ENCODE data around the gene PSKH1. TPM values are rescaled to one million over a fixed set of nuclear protein-coding genes. Genes with fewer than 3 reads are reported as not detected.

Gene PSKH1
- total and polyA plus RNA-seq, 4 donors: 8.3 to 23.8 (median 13.8) TPM

DNA sequence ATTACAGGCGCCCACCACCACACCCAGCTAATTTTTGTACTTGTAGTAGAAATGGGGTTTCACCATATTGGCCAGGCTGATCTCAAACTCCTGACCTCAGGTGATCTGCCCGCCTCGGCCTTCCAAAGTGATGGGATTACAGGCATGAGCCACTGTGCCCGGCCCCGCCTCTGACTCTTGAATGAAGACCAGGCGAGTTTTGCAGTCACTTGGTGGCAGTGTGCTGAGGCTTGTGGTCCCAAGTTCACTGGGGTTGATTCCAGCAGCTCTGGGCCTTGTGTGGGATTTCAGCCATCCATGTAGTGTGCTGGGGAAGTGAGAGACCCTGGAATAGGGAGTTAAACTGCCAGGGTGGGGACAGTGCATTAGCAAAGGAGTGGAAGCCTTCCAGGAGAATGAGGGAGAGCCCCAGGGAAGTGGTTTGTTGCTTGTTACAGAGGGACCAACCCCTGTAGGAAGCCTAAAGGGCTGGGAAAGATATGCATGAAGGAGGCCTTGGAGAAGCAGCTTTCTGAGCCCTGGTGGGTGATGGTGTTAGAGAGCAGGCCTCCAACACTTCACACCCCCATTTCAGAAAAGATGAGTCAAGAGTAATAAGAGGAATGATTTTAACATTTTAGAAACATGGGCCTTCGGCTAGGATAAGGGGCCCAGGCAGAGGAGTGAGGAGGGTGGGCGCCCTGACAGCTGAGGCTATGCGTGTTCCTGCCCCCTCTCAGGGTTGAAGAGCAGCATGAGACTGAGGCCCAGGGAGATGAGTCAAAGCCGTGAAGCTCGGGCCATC lies 14.5 kb downstream of the PSKH1 start (continued):
- TF ChIP-seq SP1 (IDR thresholded peaks at IDR 0.05): peak; percentile 12
- TF ChIP-seq FOXA1 (IDR thresholded peaks at IDR 0.05): no peak
- peak; percentile 70 to 81 for TF ChIP-seq RXRA (IDR thresholded peaks at IDR 0.05)

DNA sequence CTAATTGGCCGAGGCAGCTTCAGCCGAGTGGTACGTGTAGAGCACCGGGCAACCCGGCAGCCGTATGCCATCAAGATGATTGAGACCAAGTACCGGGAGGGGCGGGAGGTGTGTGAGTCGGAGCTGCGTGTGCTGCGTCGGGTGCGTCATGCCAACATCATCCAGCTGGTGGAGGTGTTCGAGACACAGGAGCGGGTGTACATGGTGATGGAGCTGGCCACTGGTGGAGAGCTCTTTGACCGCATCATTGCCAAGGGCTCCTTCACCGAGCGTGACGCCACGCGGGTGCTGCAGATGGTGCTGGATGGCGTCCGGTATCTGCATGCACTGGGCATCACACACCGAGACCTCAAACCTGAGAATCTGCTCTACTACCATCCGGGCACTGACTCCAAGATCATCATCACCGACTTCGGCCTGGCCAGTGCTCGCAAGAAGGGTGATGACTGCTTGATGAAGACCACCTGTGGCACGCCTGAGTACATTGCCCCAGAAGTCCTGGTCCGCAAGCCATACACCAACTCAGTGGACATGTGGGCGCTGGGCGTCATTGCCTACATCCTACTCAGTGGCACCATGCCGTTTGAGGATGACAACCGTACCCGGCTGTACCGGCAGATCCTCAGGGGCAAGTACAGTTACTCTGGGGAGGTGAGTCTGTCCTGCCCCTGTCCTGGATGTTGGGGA lies 16.1 kb downstream of the PSKH1 start:
- no peak overlapping the region for H3K9ac ChIP-seq (ENCODE audit: low read depth in 1 of 2, low read length in 2 of 2)
- H3K27me3 ChIP-seq (ENCODE audit: control insufficient read depth in 4 of 4, insufficient read depth in 4 of 4, low read length in 3 of 4): no peaks in the 10 kb centered on the region
- H3K9me3 ChIP-seq (ENCODE audit: control insufficient read depth in 4 of 4, low read length in 3 of 4): no peaks in the 10 kb centered on the region
- no peak overlapping the region for H3K27ac ChIP-seq (ENCODE audit: low read depth in 1 of 2, low read length in 2 of 2)
- H3K4me3 ChIP-seq (ENCODE audit: low read depth in 1 of 3, low read length in 3 of 3): no peak overlapping the region
- TF ChIP-seq, protein P1, sequence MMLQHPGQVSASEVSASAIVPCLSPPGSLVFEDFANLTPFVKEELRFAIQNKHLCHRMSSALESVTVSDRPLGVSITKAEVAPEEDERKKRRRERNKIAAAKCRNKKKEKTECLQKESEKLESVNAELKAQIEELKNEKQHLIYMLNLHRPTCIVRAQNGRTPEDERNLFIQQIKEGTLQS (IDR thresholded peaks at IDR 0.05): no peak
- TF ChIP-seq HNF4A (conservative IDR thresholded peaks at IDR 0.05) (no peak), HNF4G (IDR thresholded peaks at IDR 0.05) (no peak), GABPA (IDR thresholded peaks at IDR 0.05 in 1 of 2, conservative IDR thresholded peaks at IDR 0.05 in 1 of 2) (no peak), SP1 (IDR thresholded peaks at IDR 0.05) (no peak), FOXA1 (IDR thresholded peaks at IDR 0.05) (no peak), NR2F2 (IDR thresholded peaks at IDR 0.05) (no peak), CTCF (IDR thresholded peaks at IDR 0.05; ENCODE audit: low read depth, low read length, missing input control) (no peak), RXRA (IDR thresholded peaks at IDR 0.05) (no peak), ZBTB33 (IDR thresholded peaks at IDR 0.05) (no peak)
- TF ChIP-seq, protein P2, sequence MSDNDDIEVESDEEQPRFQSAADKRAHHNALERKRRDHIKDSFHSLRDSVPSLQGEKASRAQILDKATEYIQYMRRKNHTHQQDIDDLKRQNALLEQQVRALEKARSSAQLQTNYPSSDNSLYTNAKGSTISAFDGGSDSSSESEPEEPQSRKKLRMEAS (IDR thresholded peaks at IDR 0.05): no peak
- no peak for DNase-seq (ENCODE audit: low spot score)
- peaks cover 0 to 25% (median 21%) of the 10 kb centered on the region in 4 donors for H3K4me1 ChIP-seq (ENCODE audit: control insufficient read depth in 4 of 4, insufficient read depth in 4 of 4, low read length in 3 of 4)
- WGBS: 97% methylated on average over 36 of the region's 36 CpGs
- H3K36me3 ChIP-seq (ENCODE audit: control insufficient read depth in 4 of 4, insufficient read depth in 3 of 4, low read depth in 1 of 4, low read length in 3 of 4): peaks cover 0 to 23% (median 16%) of the 10 kb centered on the region in 4 donors

DNA sequence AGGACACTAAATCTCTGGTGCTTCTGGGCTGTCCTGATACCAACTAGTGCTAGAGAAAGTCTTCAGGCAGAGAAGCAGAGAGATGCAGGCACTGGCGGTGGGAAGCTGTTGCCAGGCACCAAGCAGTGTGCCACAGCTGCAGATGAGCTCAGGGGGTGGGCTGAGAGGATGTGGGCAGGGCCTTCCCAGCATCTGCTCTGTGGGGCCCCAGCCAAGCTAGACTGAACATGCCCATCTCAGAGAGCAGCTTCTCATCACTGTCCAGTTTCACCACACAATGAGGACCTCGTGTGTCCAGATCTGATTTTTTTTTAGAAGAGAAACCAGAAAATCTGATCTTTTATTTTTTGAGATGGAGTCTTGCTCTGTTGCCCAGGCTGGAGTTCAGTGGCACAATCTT lies 17.1 kb downstream of the PSKH1 start:
- no peak overlapping the region for H3K9ac ChIP-seq (ENCODE audit: low read depth in 1 of 2, low read length in 2 of 2)
- peaks cover 0 to 23% (median 16%) of the 10 kb centered on the region in 4 donors for H3K36me3 ChIP-seq (ENCODE audit: control insufficient read depth in 4 of 4, insufficient read depth in 3 of 4, low read depth in 1 of 4, low read length in 3 of 4)
- H3K27ac ChIP-seq (ENCODE audit: low read depth in 1 of 2, low read length in 2 of 2): no peak overlapping the region
- TF ChIP-seq YY1 (IDR thresholded peaks at IDR 0.05) (no peak), ZBTB33 (IDR thresholded peaks at IDR 0.05) (no peak), EGR1 (IDR thresholded peaks at IDR 0.05; ENCODE audit: low read depth in 2 of 2) (no peak), NR2F2 (IDR thresholded peaks at IDR 0.05) (no peak), GABPA (IDR thresholded peaks at IDR 0.05 in 1 of 2, conservative IDR thresholded peaks at IDR 0.05 in 1 of 2) (no peak), HNF4A (conservative IDR thresholded peaks at IDR 0.05) (no peak)
- TF ChIP-seq, protein P1 (IDR thresholded peaks at IDR 0.05): no peak
- no peaks in the 10 kb centered on the region for H3K9me3 ChIP-seq (ENCODE audit: control insufficient read depth in 4 of 4, low read length in 3 of 4)
- H3K4me3 ChIP-seq (ENCODE audit: low read depth in 1 of 3, low read length in 3 of 3): no peak overlapping the region
- WGBS: 81% methylated on average over 2 of the region's 2 CpGs
- H3K4me1 ChIP-seq (ENCODE audit: control insufficient read depth in 4 of 4, insufficient read depth in 4 of 4, low read length in 3 of 4): peaks cover 3 to 29% (median 24%) of the 10 kb centered on the region in 4 donors
- no peak for DNase-seq (ENCODE audit: low spot score)
- H3K27me3 ChIP-seq (ENCODE audit: control insufficient read depth in 4 of 4, insufficient read depth in 4 of 4, low read length in 3 of 4): no peaks in the 10 kb centered on the region

Measured in liver (tissue), 9 donors.